ENCODE measurements around the gene DMBX1. TPM values are rescaled to one million over a fixed set of nuclear protein-coding genes. Genes with fewer than 3 reads are reported as not detected.

Gene DMBX1
- total RNA-seq, 2 experiments from 2014 or later = 0.08 TPM; not detected in 1

DNA sequence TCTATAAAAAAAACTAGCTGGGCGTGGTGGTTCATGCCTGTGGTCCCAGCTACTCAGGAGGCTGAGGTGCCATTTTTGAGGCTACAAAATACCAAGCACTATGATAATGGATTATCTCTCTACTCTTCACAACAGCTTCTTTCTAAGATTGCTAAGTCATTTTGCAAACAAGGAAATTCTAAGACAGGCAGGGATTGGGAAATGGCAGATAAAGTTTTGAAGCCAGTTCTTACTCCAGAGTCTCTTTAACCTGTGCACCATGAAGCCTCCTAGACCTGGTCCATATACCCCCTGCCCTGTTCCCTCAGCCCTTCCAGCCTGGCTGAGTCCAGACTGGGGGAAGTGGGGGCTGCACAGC is 39.5 kb upstream of the DMBX1 start:
- ChIA-PET CTCF (interaction anchor here (1.1 to 10.1 kb wide), 2 partner anchors 11 to 78 kb away, joined by 3 to 154 read pairs; no protein-coding TSS in a partner anchor), POLR2A (no interaction called here)
- Mint-ChIP-seq H3K4me1 (ENCODE audit: low read depth) (peaks cover 6% of the 10 kb centered on the region), H3K36me3 (ENCODE audit: low read depth) (no peaks in the 10 kb centered on the region), H3K9me3 (ENCODE audit: insufficient read depth) (no peaks in the 10 kb centered on the region), H3K4me3 (no peak overlapping the region), H3K27ac (no peak overlapping the region), H3K27me3 (ENCODE audit: low read depth) (peaks cover 66% of the 10 kb centered on the region)
- DNase-seq (no peak), ATAC-seq (no peak)

DNA sequence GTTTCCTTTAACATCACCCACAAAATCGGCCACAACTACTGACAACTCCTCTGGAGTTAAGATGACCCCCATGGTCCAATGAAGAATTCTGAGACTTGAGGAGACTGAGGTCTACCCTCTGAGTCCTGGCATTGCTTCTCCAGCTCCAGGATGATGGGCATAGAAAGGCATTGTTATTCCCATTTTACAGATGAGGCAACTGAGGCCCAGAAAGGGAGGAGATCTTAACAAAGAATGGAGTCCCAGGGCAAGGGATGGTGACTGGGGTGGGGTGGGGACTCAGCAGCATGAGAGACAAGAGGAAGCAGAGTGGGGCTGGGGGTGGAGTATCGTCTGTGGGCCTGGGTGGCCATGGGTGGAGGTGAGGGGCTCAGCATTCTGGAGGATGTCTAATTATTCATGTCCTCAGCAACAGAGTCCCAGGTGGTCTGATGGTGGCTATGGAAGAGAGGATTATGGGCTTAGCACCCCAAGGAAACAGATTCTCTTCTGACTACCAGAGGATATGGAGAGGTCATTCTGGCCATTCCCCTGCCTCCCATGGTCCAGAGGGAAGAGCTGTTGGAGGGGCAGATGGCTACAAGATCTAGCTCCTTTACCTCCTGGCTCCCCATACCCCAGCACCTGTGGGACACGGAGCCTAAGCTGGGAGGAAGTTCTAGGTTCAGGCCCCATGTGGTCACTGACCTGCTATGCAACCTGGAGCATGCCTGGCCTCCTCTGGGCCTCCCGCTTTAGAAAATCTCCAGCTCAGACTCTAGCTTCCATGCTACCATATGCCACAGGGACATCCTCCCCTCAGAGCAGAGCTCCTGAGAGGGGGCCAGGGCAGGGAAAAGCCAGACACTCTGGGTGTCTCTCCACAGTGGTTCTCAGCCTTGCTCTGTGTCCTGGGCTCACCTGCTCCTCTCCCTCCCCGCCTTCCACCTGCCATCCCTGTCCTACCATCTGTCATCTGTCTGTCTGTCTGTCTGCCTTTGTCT is 37.4 kb upstream of the DMBX1 start:
- Mint-ChIP-seq H3K36me3 (ENCODE audit: low read depth) (no peaks in the 10 kb centered on the region), H3K4me3 (no peak overlapping the region), H3K27ac (no peak overlapping the region), H3K9me3 (ENCODE audit: insufficient read depth) (no peaks in the 10 kb centered on the region), H3K27me3 (ENCODE audit: low read depth) (peaks cover 51% of the 10 kb centered on the region), H3K4me1 (ENCODE audit: low read depth) (peaks cover 6% of the 10 kb centered on the region)
- DNase-seq = no peak
- ChIA-PET CTCF (interaction anchor here (3.4 to 10.1 kb wide), 2 partner anchors 10 to 76 kb away, joined by 10 to 154 read pairs; no protein-coding TSS in a partner anchor), POLR2A (no interaction called here)
- no peak for ATAC-seq

DNA sequence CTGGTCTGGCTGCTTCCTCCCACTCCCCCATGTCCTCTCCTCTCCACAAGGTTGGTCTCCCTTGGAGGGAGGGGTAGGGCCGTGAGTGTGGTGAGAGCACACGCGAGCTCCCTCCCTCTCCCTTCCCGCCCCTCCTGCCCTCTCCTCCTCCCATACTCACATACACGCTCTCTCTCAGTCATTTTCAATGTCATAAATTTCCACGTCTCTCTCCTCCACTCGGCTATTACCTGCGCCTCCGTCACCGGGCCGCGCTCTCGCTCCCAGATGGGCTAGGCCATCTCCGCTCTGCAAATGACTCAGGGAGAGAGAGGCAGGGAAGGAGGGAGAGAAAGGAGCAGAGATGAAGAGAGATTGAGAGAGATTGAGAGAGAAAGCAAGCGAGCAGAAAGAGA is 36.7 kb upstream of the DMBX1 start:
- POLR2A ChIA-PET = no interaction called here
- Mint-ChIP-seq H3K36me3 (ENCODE audit: low read depth) (no peaks in the 10 kb centered on the region), H3K9me3 (ENCODE audit: insufficient read depth) (no peaks in the 10 kb centered on the region), H3K4me1 (ENCODE audit: low read depth) (peaks cover 6% of the 10 kb centered on the region), H3K27me3 (ENCODE audit: low read depth) (peaks cover 44% of the 10 kb centered on the region), H3K27ac (no peak overlapping the region), H3K4me3 (no peak overlapping the region)
- DNase-seq = no peak
- ATAC-seq = no peak
- CTCF ChIA-PET = interaction anchor here (3.4 to 10.1 kb wide), 2 partner anchors 11 to 75 kb away, joined by 10 to 154 read pairs; no protein-coding TSS in a partner anchor

DNA sequence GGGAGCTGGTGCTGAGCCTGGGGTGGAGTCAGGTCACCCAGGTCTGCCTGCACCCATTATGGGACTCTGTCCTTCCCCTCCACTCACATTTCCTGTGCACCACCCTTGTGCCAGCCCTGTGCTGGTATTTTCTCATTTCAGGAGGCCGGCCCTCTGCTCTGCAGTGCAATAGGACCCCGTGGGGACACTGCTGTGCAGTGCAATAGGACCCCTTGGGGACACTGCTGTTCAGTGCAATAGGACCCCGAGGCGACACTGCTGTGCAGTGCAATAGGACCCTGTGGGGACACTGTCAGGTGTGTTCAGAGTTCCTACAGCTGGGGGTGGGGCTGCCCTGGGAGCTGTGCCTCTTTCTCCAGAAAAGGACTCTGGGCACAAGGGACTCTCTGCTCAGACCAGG is 36.2 kb upstream of the DMBX1 start:
- Mint-ChIP-seq H3K36me3 (ENCODE audit: low read depth) (no peaks in the 10 kb centered on the region), H3K4me3 (no peak overlapping the region), H3K27me3 (ENCODE audit: low read depth) (peaks cover 41% of the 10 kb centered on the region), H3K4me1 (ENCODE audit: low read depth) (peaks cover 6% of the 10 kb centered on the region), H3K27ac (no peak overlapping the region), H3K9me3 (ENCODE audit: insufficient read depth) (no peaks in the 10 kb centered on the region)
- no peak for ATAC-seq
- DNase-seq = no peak
- CTCF ChIA-PET = interaction anchor here (3.4 kb wide), 1 partner anchor 11 kb away, joined by 10 read pairs; no protein-coding TSS in a partner anchor
- POLR2A ChIA-PET = no interaction called here

DNA sequence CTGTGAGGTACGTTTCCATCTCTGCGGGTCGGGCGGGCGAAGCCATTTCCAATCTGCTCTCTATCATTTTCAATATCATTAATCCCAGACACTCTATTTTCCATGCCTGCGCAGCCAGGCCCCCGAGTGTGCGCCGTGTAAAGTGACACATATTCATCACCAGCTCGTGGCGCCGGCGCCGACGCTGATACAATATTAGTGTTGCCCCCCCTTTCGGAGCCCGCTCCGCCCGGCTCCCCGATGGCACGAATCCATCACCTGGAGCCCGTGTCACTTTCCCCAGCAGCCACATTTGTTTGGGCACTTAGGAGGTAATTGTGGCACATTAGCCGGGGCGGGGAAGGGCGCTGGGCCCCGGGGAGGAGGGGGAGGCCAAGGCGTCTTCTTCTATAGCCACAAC is 33.7 kb upstream of the DMBX1 start:
- ChIA-PET CTCF (interaction anchor here (1.0 kb wide), 1 partner anchor 9 kb away, joined by 3 read pairs; no protein-coding TSS in a partner anchor), POLR2A (interaction anchor here (0.5 kb wide), 1 partner anchor 46 kb away, joined by 3 read pairs; no protein-coding TSS in a partner anchor)
- H3K4me1 Mint-ChIP-seq (ENCODE audit: low read depth) = no peaks in the 10 kb centered on the region
- peaks cover 33% of the 10 kb centered on the region for H3K27me3 Mint-ChIP-seq (ENCODE audit: low read depth)
- no peak overlapping the region for H3K27ac Mint-ChIP-seq
- H3K4me3 Mint-ChIP-seq = no peak overlapping the region
- no peaks in the 10 kb centered on the region for H3K36me3 Mint-ChIP-seq (ENCODE audit: low read depth)
- ATAC-seq (no peak), DNase-seq (no peak)
- H3K9me3 Mint-ChIP-seq (ENCODE audit: insufficient read depth) = no peaks in the 10 kb centered on the region

DNA sequence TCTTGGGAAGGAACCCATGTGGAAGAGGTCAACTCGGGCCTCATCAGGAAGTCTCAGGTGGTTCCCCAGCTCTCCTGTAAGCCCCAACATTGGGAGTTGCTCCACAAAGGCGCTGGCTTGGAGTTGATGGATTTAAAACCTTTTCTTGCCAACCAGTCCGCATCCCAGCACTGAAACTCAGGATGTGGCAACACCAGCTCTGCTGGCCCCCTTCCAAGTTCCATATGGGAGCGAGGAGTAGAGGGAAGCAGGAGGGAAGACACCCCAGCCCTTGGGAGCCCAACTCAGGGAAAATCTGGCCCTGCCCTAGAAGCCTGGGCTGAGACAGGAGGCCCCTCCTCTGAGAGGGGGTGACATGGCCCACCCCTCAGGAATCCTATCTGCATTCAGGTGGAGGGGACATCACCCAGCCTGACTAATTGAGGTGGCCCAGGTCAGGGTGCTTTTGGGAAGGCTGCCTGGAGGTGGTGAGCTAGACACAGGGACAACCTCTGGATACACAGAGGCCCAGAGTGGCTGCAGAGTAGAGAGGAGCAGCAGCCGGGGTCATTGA is 33.1 kb upstream of the DMBX1 start:
- Mint-ChIP-seq H3K4me1 (ENCODE audit: low read depth) (no peaks in the 10 kb centered on the region), H3K27ac (no peak overlapping the region), H3K9me3 (ENCODE audit: insufficient read depth) (no peaks in the 10 kb centered on the region), H3K4me3 (no peak overlapping the region), H3K36me3 (ENCODE audit: low read depth) (no peaks in the 10 kb centered on the region), H3K27me3 (ENCODE audit: low read depth) (peaks cover 30% of the 10 kb centered on the region)
- CTCF ChIA-PET = interaction anchor here (1.0 kb wide), 1 partner anchor 9 kb away, joined by 3 read pairs; no protein-coding TSS in a partner anchor
- ATAC-seq (no peak), DNase-seq (no peak)
- POLR2A ChIA-PET = interaction anchor here (0.5 kb wide), 1 partner anchor 47 kb away, joined by 3 read pairs; no protein-coding TSS in a partner anchor

DNA sequence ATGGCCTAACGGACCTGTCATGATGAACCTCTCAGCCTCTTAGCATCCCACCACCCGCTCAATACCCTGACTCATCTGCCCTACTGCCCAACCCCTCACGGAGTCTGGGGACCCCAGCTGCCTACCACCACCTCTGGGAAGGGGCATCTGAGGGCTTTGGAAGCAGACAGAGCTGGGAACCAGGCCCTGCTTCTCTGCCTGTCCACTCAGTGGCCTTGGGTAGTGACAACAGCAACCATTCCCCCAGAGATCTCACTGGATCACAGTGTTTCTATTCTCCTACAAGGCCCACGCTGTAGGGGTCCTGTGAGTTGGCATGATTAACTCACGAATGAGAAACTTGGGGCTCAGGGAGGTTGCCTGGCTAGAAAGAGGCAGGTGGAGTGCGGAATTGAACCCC is 32.5 kb upstream of the DMBX1 start:
- Mint-ChIP-seq H3K27ac (no peak overlapping the region), H3K36me3 (ENCODE audit: low read depth) (no peaks in the 10 kb centered on the region), H3K9me3 (ENCODE audit: insufficient read depth) (no peaks in the 10 kb centered on the region), H3K4me3 (no peak overlapping the region), H3K27me3 (ENCODE audit: low read depth) (peaks cover 31% of the 10 kb centered on the region), H3K4me1 (ENCODE audit: low read depth) (no peaks in the 10 kb centered on the region)
- DNase-seq = no peak
- no peak for ATAC-seq
- CTCF ChIA-PET = interaction anchor here (1.4 to 1.8 kb wide), 2 partner anchors 11 to 15 kb away, joined by 5 to 8 read pairs; no protein-coding TSS in a partner anchor
- POLR2A ChIA-PET = no interaction called here

DNA sequence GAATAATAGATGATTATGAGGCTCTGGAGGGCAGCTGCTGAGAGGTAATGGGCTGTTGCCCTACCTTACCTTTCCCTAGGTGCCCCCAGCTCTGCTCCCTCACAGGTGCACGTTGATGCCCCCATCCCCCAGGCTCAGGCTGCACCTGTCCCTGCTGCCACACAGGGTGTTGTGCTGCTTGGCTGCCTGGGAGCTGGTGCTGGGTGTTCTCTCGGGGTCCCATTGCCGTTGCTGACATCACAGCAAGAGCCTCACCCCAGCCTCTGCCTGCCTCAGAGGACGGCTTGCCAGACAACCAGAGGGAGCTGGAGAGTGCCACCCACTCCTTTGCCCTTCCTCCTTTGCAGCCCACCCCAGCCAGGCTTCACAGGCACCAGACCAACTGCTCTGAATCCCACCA is 31.4 kb upstream of the DMBX1 start:
- H3K36me3 Mint-ChIP-seq (ENCODE audit: low read depth) = no peaks in the 10 kb centered on the region
- peaks cover 32% of the 10 kb centered on the region for H3K27me3 Mint-ChIP-seq (ENCODE audit: low read depth)
- DNase-seq (no peak), ATAC-seq (no peak)
- ChIA-PET POLR2A (no interaction called here), CTCF (interaction anchor here (1.4 to 1.8 kb wide), 2 partner anchors 12 to 16 kb away, joined by 5 to 8 read pairs; no protein-coding TSS in a partner anchor)
- H3K4me3 Mint-ChIP-seq = no peak overlapping the region
- no peaks in the 10 kb centered on the region for H3K4me1 Mint-ChIP-seq (ENCODE audit: low read depth)
- H3K27ac Mint-ChIP-seq = no peak overlapping the region
- H3K9me3 Mint-ChIP-seq (ENCODE audit: insufficient read depth) = no peaks in the 10 kb centered on the region

DNA sequence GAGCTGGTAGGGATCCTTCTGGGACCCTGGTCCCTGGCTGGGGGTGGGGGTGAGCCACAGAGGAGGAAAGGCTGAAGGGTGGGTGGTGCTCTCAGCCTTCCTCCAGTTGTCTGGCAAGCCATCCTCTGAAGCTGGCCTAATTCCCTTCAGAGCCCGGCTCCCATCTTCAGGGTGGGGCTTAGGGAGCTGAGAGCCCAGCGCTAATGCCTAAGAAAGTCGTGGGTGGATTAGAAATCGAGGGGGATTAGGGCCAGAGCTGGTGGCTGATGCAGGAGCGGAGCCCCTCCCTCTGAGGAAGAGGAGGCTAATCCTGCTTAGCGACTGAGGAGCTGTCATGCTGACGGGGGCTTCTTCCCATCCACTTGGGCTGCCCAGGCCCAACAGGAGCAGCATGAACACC is 30.8 kb upstream of the DMBX1 start:
- Mint-ChIP-seq H3K4me1 (ENCODE audit: low read depth) (no peaks in the 10 kb centered on the region), H3K27me3 (ENCODE audit: low read depth) (peaks cover 35% of the 10 kb centered on the region), H3K36me3 (ENCODE audit: low read depth) (no peaks in the 10 kb centered on the region), H3K9me3 (ENCODE audit: insufficient read depth) (no peaks in the 10 kb centered on the region), H3K27ac (no peak overlapping the region), H3K4me3 (no peak overlapping the region)
- DNase-seq = no peak
- POLR2A ChIA-PET = no interaction called here
- CTCF ChIA-PET = interaction anchor here (1.8 kb wide), 1 partner anchor 12 kb away, joined by 8 read pairs; no protein-coding TSS in a partner anchor
- ATAC-seq = no peak

DNA sequence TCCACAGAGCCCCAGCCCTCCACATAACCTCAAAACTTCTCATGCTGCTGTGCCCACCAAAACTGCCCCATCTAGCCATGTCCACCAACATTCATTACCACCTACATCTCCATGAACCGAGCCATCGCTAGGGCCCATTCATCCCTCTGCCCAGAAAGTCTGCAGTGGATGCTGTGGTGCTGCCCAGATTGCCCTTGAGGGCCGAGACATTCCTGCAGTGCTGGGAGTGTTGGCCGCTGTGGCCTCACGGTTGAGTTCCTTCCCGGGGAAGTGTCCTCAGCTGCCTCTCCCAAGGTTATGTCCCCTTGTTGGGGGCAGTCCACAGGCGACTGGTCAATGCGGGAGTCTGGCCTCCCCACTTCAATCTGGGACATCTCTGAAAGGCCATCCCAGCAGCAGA is 30.3 kb upstream of the DMBX1 start:
- H3K27me3 Mint-ChIP-seq (ENCODE audit: low read depth) = peaks cover 40% of the 10 kb centered on the region
- H3K4me3 Mint-ChIP-seq = no peak overlapping the region
- no peak overlapping the region for H3K27ac Mint-ChIP-seq
- H3K36me3 Mint-ChIP-seq (ENCODE audit: low read depth) = no peaks in the 10 kb centered on the region
- CTCF ChIA-PET = interaction anchor here (1.8 kb wide), 1 partner anchor 13 kb away, joined by 8 read pairs; no protein-coding TSS in a partner anchor
- POLR2A ChIA-PET = no interaction called here
- no peaks in the 10 kb centered on the region for H3K9me3 Mint-ChIP-seq (ENCODE audit: insufficient read depth)
- ATAC-seq (no peak), DNase-seq (no peak)
- no peaks in the 10 kb centered on the region for H3K4me1 Mint-ChIP-seq (ENCODE audit: low read depth)

DNA sequence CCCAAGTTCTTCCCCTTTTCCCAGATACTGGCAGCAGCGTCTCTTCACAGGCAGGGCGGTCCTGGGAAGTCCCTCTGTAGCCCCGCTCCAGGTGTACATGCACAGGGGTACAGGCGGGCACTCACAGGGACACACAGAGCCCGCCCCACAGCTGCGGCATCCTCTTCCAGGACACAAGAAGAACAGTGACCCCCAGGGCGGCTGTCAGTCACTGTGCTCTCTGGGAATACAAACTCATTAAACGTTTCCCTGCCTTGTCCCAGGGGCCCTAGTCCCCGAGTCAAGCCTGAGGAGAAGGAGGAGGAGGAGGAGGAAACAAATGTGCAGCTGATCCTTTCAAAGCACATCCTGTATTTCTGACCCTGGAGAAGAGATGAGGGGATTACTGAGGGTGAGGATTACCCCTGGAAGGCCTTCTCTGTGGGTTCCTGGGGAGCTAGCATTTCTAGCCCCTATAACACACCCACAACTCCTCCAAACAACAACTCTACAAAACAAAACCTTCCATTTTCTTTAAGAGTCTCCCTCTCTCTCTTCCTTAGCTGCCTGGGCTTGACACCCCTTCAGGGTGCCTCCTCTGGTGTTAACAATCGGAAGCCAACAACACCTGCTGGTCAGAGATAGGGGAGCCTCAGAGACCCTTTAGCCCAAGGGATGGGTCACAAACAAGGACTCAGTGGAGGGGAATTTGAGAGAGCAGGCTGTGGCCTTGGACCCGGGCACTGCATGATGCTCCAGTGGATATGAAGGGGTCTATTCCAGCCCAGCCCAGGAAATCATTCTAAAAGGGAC is 28.4 kb upstream of the DMBX1 start:
- no peaks in the 10 kb centered on the region for H3K9me3 Mint-ChIP-seq (ENCODE audit: insufficient read depth)
- peaks cover 50% of the 10 kb centered on the region for H3K27me3 Mint-ChIP-seq (ENCODE audit: low read depth)
- no peaks in the 10 kb centered on the region for H3K4me1 Mint-ChIP-seq (ENCODE audit: low read depth)
- no peaks in the 10 kb centered on the region for H3K36me3 Mint-ChIP-seq (ENCODE audit: low read depth)
- ChIA-PET CTCF (interaction anchor here (1.1 kb wide), 1 partner anchor 14 kb away, joined by 3 read pairs; no protein-coding TSS in a partner anchor), POLR2A (no interaction called here)
- no peak overlapping the region for H3K27ac Mint-ChIP-seq
- no peak for DNase-seq
- no peak overlapping the region for H3K4me3 Mint-ChIP-seq
- ATAC-seq = no peak
